HTR-8/SVneo (cell line): ENCODE results near the gene CCDC88A.
"Not testable (repeated sequence)": the region's sequence is repeated elsewhere in the genome, so short reads cannot be mapped to it uniquely, and the experiment has no call there.

Source experiments
- DNase-seq: peaks from one replicate; pipeline ENCODE4 v3.0.0; 2011; ENCODE audit warnings: low spot score, mixed read lengths; ENCODE audit not compliant: insufficient read length
- FAIRE-seq: peaks from 2 replicates; lab custom pipeline; 2011; peaks lifted over from hg19 to GRCh38; lab: Jason Lieb, UNC

The CCDC88A gene

GRCh38 chr2:55252832-55253231 lies 166.8 kb downstream of the CCDC88A start:
- no peak for FAIRE-seq
- no peak for DNase-seq

- DNase-seq: no peak
- no peak for FAIRE-seq
Observed at GRCh38 chr2:55247025-55247424, 172.6 kb downstream of the CCDC88A start.

GRCh38 chr2:55245411-55245810 lies 174.2 kb downstream of the CCDC88A start:
- DNase-seq: no peak
- FAIRE-seq: no peak

GRCh38 chr2:55242617-55243016 lies 177.0 kb downstream of the CCDC88A start:
- FAIRE-seq (no peak), DNase-seq (no peak)

- DNase-seq, FAIRE-seq: not testable (repeated sequence)
Observed at GRCh38 chr2:55241582-55241981, 178.1 kb downstream of the CCDC88A start.

- DNase-seq: no peak
- FAIRE-seq: no peak
Observed at GRCh38 chr2:55239656-55240222, 179.9 kb downstream of the CCDC88A start.
